Inferior parietal cortex (tissue), 1 donor: ENCODE data around the gene ZNF835.
"Not testable (repeated sequence)": the region's sequence is repeated elsewhere in the genome, so short reads cannot be mapped to it uniquely, and the experiment has no call there.

Experiments
- DNase-seq: peaks from one replicate; pipeline ENCODE4 v3.0.0-alpha.2; 2016; ENCODE audit errors: extremely low spot score

The ZNF835 gene

GRCh38 chr19:56671613-56671994 is at the start of gene ZNF835:
Gene ZNF835, minus strand, starts transcription at chr19:56671757. Its CDS starts 6,559 bp downstream, at chr19:56665198.
- peak; percentile 94 for DNase-seq

GRCh38 chr19:56720281-56720680 is 48.7 kb upstream of the ZNF835 start:
- peak; percentile 67 for DNase-seq

- DNase-seq = no peak
Observed at GRCh38 chr19:56718231-56718630, 46.7 kb upstream of the ZNF835 start.

- peak; percentile 70 for DNase-seq
Observed at GRCh38 chr19:56712611-56713276, 41.2 kb upstream of the ZNF835 start.

- no peak for DNase-seq
Observed at GRCh38 chr19:56710437-56710836, 38.9 kb upstream of the ZNF835 start.

- DNase-seq = peak; percentile 79
Observed at GRCh38 chr19:56707821-56708220, 36.3 kb upstream of the ZNF835 start.

GRCh38 chr19:56705939-56706338 is 34.4 kb upstream of the ZNF835 start:
- no peak for DNase-seq

- no peak for DNase-seq
Observed at GRCh38 chr19:56701895-56702294, 30.3 kb upstream of the ZNF835 start.

- DNase-seq = no peak
Observed at GRCh38 chr19:56699552-56699951, 28.0 kb upstream of the ZNF835 start.

GRCh38 chr19:56692206-56692895 is 20.8 kb upstream of the ZNF835 start:
- DNase-seq = peak; percentile 87

GRCh38 chr19:56690670-56691069 is 19.1 kb upstream of the ZNF835 start:
- DNase-seq = no peak

GRCh38 chr19:56689198-56689597 is 17.6 kb upstream of the ZNF835 start:
- DNase-seq = no peak

GRCh38 chr19:56687031-56687430 is 15.5 kb upstream of the ZNF835 start:
- DNase-seq = no peak

GRCh38 chr19:56683116-56683515 is 11.6 kb upstream of the ZNF835 start:
- no peak for DNase-seq

- no peak for DNase-seq
Observed at GRCh38 chr19:56681702-56682101, 10.1 kb upstream of the ZNF835 start.

GRCh38 chr19:56678205-56678604 is 6.6 kb upstream of the ZNF835 start:
- no peak for DNase-seq

GRCh38 chr19:56672610-56673009 is 1.1 kb upstream of the ZNF835 start:
- not testable (repeated sequence) for DNase-seq

- DNase-seq = no peak
Observed at GRCh38 chr19:56670961-56671612, 470 bp downstream of the ZNF835 start.

- DNase-seq = no peak
Observed at GRCh38 chr19:56670401-56670960, 1.1 kb downstream of the ZNF835 start.

- DNase-seq = no peak
Observed at GRCh38 chr19:56668676-56669075, 2.9 kb downstream of the ZNF835 start.

GRCh38 chr19:56667311-56667870 is 4.2 kb downstream of the ZNF835 start:
- no peak for DNase-seq

- DNase-seq = no peak
Observed at GRCh38 chr19:56664511-56664910, 7.0 kb downstream of the ZNF835 start.
